DMS153 treated with DMSO at 0.1 percent for 48 hours (cell line): ENCODE measurements around the gene GLMN.
"Not testable (repeated sequence)": the region's sequence is repeated elsewhere in the genome, so short reads cannot be mapped to it uniquely, and the experiment has no call there.

Experiments used
- DNase-seq: peaks from one replicate; lab custom pipeline; 2025; ENCODE audit not compliant: unreplicated experiment; lab: John Stamatoyannopoulos, UW

GLMN gene

GRCh38 chr1:92299477-92300150 is 827 bp upstream of the GLMN start:
- no peak for DNase-seq

GRCh38 chr1:92298213-92298572 is 594 bp downstream of the GLMN start:
- no peak for DNase-seq

GRCh38 chr1:92291372-92291999 is 7.3 kb downstream of the GLMN start:
- DNase-seq, result peak; percentile 32

GRCh38 chr1:92281411-92281810 is 17.4 kb downstream of the GLMN start:
- DNase-seq, result not testable (repeated sequence)

GRCh38 chr1:92279781-92280180 is 19.0 kb downstream of the GLMN start:
- not testable (repeated sequence) for DNase-seq

GRCh38 chr1:92277105-92277723 is 21.6 kb downstream of the GLMN start:
- DNase-seq, result no peak

GRCh38 chr1:92276082-92276481 is 22.7 kb downstream of the GLMN start:
- no peak for DNase-seq

GRCh38 chr1:92274939-92275338 is 23.8 kb downstream of the GLMN start:
- DNase-seq, result no peak

- DNase-seq, result no peak
These were observed 25.7 kb downstream of the GLMN start for GRCh38 chr1:92273039-92273438.

GRCh38 chr1:92262516-92262915 is 36.3 kb downstream of the GLMN start:
- DNase-seq, result no peak

GRCh38 chr1:92259350-92259749 is 39.4 kb downstream of the GLMN start:
- DNase-seq, result no peak

GRCh38 chr1:92254714-92255113 is 44.1 kb downstream of the GLMN start:
- not testable (repeated sequence) for DNase-seq

- DNase-seq, result no peak
These were observed 54.4 kb downstream of the GLMN start for GRCh38 chr1:92244376-92244775.

- DNase-seq, result no peak
These were observed 58.8 kb downstream of the GLMN start for GRCh38 chr1:92240034-92240433.

GRCh38 chr1:92230736-92231135 is 68.1 kb downstream of the GLMN start:
- no peak for DNase-seq

GRCh38 chr1:92228401-92228800 is 70.4 kb downstream of the GLMN start:
- no peak for DNase-seq

GRCh38 chr1:92219028-92219427 is 79.8 kb downstream of the GLMN start:
- DNase-seq, result no peak

- DNase-seq, result no peak
These were observed 80.2 kb downstream of the GLMN start for GRCh38 chr1:92218559-92218958.

GRCh38 chr1:92217721-92218120 is 81.1 kb downstream of the GLMN start, which contains the start of gene C1orf146:
Gene C1orf146, plus strand, starts transcription at chr1:92217915. Its CDS starts 13,506 bp downstream, at chr1:92231421.
- DNase-seq, result no peak

- DNase-seq, result no peak
These were observed 87.6 kb downstream of the GLMN start for GRCh38 chr1:92211166-92211565.

- no peak for DNase-seq
These were observed 88.1 kb downstream of the GLMN start for GRCh38 chr1:92210701-92211100.

GRCh38 chr1:92203105-92203504 is 95.7 kb downstream of the GLMN start:
- DNase-seq, result no peak
